ENCODE measurements around the gene PRR16. TPM values are rescaled to one million over a fixed set of nuclear protein-coding genes. Genes with fewer than 3 reads are reported as not detected.

PRR16 gene
- total and polyA plus RNA-seq, 7 donors = 1.6 to 5.9 (median 5.7) TPM

DNA sequence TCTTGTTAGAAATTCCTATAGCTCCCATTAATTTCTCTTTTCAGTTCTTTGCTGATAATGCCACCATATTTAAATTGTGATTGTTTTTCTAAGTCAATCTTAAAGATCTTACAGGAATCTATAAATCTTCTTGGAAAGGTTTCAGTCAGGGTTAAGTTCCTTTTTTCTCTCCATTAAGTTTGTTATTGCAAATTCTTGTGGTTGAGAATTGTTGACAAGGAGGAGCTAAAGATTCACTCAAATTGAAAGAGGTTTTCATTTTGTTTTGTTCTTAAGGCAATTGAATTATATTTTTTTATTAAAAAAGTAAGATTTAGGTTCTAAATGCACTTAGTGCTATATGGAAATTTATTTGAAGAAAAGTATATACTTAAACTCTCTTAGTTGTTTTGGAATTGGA is 213.4 kb downstream of the PRR16 start:
- H3K27me3 ChIP-seq = no peaks in the 10 kb centered on the region
- no peak for DNase-seq
- no peak for TF ChIP-seq EP300 (IDR thresholded peaks at IDR 0.05)
- TF ChIP-seq, protein P1, sequence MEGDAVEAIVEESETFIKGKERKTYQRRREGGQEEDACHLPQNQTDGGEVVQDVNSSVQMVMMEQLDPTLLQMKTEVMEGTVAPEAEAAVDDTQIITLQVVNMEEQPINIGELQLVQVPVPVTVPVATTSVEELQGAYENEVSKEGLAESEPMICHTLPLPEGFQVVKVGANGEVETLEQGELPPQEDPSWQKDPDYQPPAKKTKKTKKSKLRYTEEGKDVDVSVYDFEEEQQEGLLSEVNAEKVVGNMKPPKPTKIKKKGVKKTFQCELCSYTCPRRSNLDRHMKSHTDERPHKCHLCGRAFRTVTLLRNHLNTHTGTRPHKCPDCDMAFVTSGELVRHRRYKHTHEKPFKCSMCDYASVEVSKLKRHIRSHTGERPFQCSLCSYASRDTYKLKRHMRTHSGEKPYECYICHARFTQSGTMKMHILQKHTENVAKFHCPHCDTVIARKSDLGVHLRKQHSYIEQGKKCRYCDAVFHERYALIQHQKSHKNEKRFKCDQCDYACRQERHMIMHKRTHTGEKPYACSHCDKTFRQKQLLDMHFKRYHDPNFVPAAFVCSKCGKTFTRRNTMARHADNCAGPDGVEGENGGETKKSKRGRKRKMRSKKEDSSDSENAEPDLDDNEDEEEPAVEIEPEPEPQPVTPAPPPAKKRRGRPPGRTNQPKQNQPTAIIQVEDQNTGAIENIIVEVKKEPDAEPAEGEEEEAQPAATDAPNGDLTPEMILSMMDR (IDR thresholded peaks at IDR 0.05) = no peak
- TF ChIP-seq POLR2AphosphoS5 (IDR thresholded peaks at IDR 0.05) = no peak
- no peak for TF ChIP-seq POLR2A (IDR thresholded peaks at IDR 0.05)
- no peak overlapping the region for H3K4me3 ChIP-seq
- no peak overlapping the region for H3K27ac ChIP-seq
- no peaks in the 10 kb centered on the region for H3K9me3 ChIP-seq
- intact Hi-C loops (cut with DNase I) = no loop called here
- H3K4me1 ChIP-seq = no peaks in the 10 kb centered on the region
- no peaks in the 10 kb centered on the region for H3K36me3 ChIP-seq

DNA sequence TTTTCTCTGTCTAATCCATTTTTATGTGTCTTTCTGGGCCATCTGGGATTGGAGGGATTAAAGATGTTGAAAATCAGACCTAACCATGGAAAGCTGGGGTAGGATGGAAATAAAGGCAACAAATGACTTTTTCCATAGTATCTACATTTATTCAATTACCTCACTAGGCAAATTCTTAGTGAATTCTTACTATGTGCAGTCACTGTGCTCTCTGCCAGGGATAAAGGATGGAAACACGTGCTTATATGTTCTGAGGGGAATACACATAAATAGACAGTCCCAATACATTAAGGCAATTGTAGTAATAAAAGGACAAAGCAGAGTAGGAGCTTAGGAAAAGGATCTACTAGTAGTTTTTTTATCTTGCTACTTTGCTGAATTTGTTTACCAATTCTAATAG is 214.2 kb downstream of the PRR16 start:
- TF ChIP-seq POLR2A (IDR thresholded peaks at IDR 0.05) (no peak), EP300 (IDR thresholded peaks at IDR 0.05) (no peak), POLR2AphosphoS5 (IDR thresholded peaks at IDR 0.05) (no peak)
- TF ChIP-seq, protein P1 (IDR thresholded peaks at IDR 0.05) = no peak
- H3K36me3 ChIP-seq = no peaks in the 10 kb centered on the region
- WGBS, 2 donors = 57 to 74% methylated on average over 1 of the region's 1 CpG
- no peaks in the 10 kb centered on the region for H3K27me3 ChIP-seq
- no peak overlapping the region for H3K4me3 ChIP-seq
- no peaks in the 10 kb centered on the region for H3K9me3 ChIP-seq
- DNase-seq = no peak
- H3K4me1 ChIP-seq = no peaks in the 10 kb centered on the region
- H3K27ac ChIP-seq = no peak overlapping the region
- intact Hi-C loops (cut with DNase I) = no loop called here

DNA sequence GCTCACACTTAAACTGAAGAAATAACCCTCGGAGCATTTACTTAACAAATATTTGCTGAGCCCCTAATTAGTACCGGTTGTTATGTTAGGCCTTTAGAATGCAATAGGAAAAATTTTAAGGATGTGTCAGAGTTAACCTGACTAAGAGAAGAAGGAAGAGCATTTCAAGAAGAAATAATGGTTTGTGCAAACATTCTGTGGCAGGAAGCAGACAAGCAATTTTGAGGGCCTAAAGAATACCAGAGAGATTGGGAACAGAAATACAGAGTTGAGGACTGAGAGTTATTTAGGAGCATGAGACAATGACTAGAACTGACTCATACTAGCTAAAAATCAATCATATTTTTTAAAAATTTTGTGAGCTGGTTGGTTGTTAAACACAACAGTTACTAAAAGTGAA is 218.8 kb downstream of the PRR16 start:
- TF ChIP-seq POLR2AphosphoS5 (IDR thresholded peaks at IDR 0.05) = no peak
- TF ChIP-seq EP300 (IDR thresholded peaks at IDR 0.05) = no peak
- TF ChIP-seq, protein P1 (IDR thresholded peaks at IDR 0.05) = no peak
- TF ChIP-seq POLR2A (IDR thresholded peaks at IDR 0.05) = no peak
- no peaks in the 10 kb centered on the region for H3K36me3 ChIP-seq

DNA sequence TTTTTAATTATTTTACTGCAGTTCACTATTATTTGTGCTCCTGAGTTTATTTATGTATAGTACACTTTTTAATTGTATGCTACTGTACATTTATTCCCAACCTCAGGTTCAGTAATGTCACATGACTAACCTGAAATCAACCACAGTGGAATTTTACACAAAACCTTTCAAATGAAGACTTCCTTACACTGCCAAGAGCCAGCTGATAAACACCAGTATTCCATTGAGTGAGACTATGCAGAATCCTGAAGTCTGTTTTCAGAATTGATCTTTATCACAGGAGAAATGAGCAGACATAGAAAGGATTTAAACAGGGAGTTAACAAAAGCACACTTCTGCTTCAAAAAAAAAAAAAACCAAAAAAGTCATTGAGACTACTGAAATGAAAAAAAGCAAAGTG is 219.5 kb downstream of the PRR16 start:
- Histone ChIP-seq H3K4me1 (no peaks in the 10 kb centered on the region), H3K27ac (no peak overlapping the region), H3K36me3 (no peaks in the 10 kb centered on the region), H3K9me3 (no peaks in the 10 kb centered on the region), H3K27me3 (no peaks in the 10 kb centered on the region), H3K4me3 (no peak overlapping the region)
- no peak for TF ChIP-seq POLR2A (IDR thresholded peaks at IDR 0.05)
- TF ChIP-seq, protein P1 (IDR thresholded peaks at IDR 0.05) = no peak
- no peak for TF ChIP-seq POLR2AphosphoS5 (IDR thresholded peaks at IDR 0.05)
- TF ChIP-seq EP300 (IDR thresholded peaks at IDR 0.05) = no peak
- DNase-seq = no peak
- intact Hi-C loops (cut with DNase I) = no loop called here

More for the DNA sequence above, 218.8 kb downstream of the PRR16 start:
- Histone ChIP-seq H3K4me1 (no peaks in the 10 kb centered on the region), H3K27me3 (no peaks in the 10 kb centered on the region), H3K27ac (no peak overlapping the region), H3K9me3 (no peaks in the 10 kb centered on the region), H3K4me3 (no peak overlapping the region)
- intact Hi-C loops (cut with DNase I) = no loop called here
- DNase-seq = no peak
- WGBS, 2 donors = 49 to 75% methylated on average over 2 of the region's 2 CpGs

DNA sequence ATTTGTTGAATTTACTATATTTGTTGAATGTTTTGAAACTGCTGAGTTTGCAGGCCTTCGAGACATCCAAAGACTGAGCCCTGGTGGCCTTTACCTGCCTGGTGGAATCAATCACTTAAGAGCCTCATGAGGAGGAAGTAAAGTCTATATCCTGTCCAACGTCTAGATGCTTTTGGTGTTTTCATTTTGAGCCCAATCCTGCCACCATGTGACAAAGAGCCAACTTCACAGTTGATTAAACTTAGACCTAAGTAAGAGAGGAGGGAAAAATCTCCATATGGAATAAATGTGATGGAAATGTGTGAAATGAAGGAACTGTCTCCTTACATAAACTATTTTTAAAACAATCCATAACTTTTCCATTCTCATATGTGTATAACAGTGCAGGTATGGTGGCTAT is 220.1 kb downstream of the PRR16 start:
- intact Hi-C loops (cut with DNase I) = no loop called here
- DNase-seq = no peak
- 53 to 59% methylated on average over 2 of the region's 2 CpGs for WGBS, 2 donors

More for the DNA sequence above, 220.1 kb downstream of the PRR16 start:
- Histone ChIP-seq H3K27ac (no peak overlapping the region), H3K36me3 (no peaks in the 10 kb centered on the region), H3K4me3 (no peak overlapping the region), H3K9me3 (no peaks in the 10 kb centered on the region), H3K27me3 (no peaks in the 10 kb centered on the region), H3K4me1 (no peaks in the 10 kb centered on the region)
- TF ChIP-seq POLR2AphosphoS5 (IDR thresholded peaks at IDR 0.05) = no peak
- no peak for TF ChIP-seq EP300 (IDR thresholded peaks at IDR 0.05)
- TF ChIP-seq, protein P1 (IDR thresholded peaks at IDR 0.05) = no peak
- TF ChIP-seq POLR2A (IDR thresholded peaks at IDR 0.05) = no peak

Data from sigmoid colon (tissue), 7 donors.